IMR-90 (cell line): ENCODE data around the gene DAPK1. TPM values are rescaled to one million over a fixed set of nuclear protein-coding genes. Genes with fewer than 3 reads are reported as not detected.

Experiments used
- ATAC-seq: fragments of 200-7000 bp; cut with Tn5 transposase; 2 replicates; pipeline ENCODE4 v1.9.1; 2020; ENCODE audit warnings: low read depth, mild to moderate bottlenecking, moderate library complexity
- BruUV-seq: library from RNA; stranded (reverse); fragments of 400-500 nt; replicated peaks from 2 replicates; lab custom pipeline; 2021; lab: Mats Ljungman, UMichigan
- CTCF ChIA-PET: fragments of 300-600 bp; formaldehyde crosslinking; extraction: SDS; loops from one replicate; lab custom pipeline; 2021; ENCODE audit warnings: antibody characterized with exemption; lab: Yijun Ruan, JAX
- POLR2A ChIA-PET: fragments of 300-600 bp; sonication (Branson Sonifier 250); formaldehyde crosslinking; loops from one replicate; lab custom pipeline; 2022; ENCODE audit warnings: antibody characterized with exemption; ENCODE audit not compliant: unreplicated experiment; lab: Charles Lee
- DNase-seq: peaks from one replicate; pipeline ENCODE4 v3.0.0; 2013
- H2AFZ ChIP-seq: replicated peaks from 2 replicates; pipeline ENCODE3; 2013; ENCODE audit warnings: low read length, mild to moderate bottlenecking; ENCODE audit not compliant: poor library complexity
- H2AK5ac ChIP-seq: 2 replicates; pipeline ENCODE4 v1.6.1; 2013; ENCODE audit warnings: low read depth, low read length, inconsistent platforms
- H2AK9ac ChIP-seq: replicated peaks from 2 replicates; pipeline ENCODE3; 2013; ENCODE audit warnings: mild to moderate bottlenecking, low read depth, low read length, moderate library complexity; ENCODE audit not compliant: poor library complexity
- H2BK120ac ChIP-seq: 2 replicates; pipeline ENCODE4 v1.6.1; 2013; ENCODE audit warnings: low read depth, low read length, inconsistent platforms
- H2BK15ac ChIP-seq: 3 replicates; pipeline ENCODE4 v1.6.1; 2013; ENCODE audit warnings: low read depth, low read length, inconsistent platforms
- H2BK20ac ChIP-seq: 2 replicates; pipeline ENCODE4 v1.6.1; 2013; ENCODE audit warnings: low read depth, mild to moderate bottlenecking, inconsistent platforms, low read length, moderate library complexity
- H2BK5ac ChIP-seq: 2 replicates; pipeline ENCODE4 v1.6.1; 2013; ENCODE audit warnings: mild to moderate bottlenecking, low read depth, low read length, inconsistent platforms; ENCODE audit not compliant: poor library complexity, severe bottlenecking
- H3K14ac ChIP-seq: replicated peaks from 2 replicates; pipeline ENCODE4 v1.6.1; 2013; ENCODE audit warnings: low read depth, low read length, inconsistent platforms
- H3K18ac ChIP-seq: 2 replicates; pipeline ENCODE4 v1.6.1; 2013; ENCODE audit warnings: low read depth, low read length, control low read depth
- H3K23ac ChIP-seq: 2 replicates; pipeline ENCODE4 v1.6.1; 2013; ENCODE audit warnings: low read depth, low read length, inconsistent platforms
- H3K27ac ChIP-seq: 2 replicates; pipeline ENCODE4 v1.5.1; 2013; ENCODE audit warnings: mild to moderate bottlenecking, control low read depth, low read length; ENCODE audit not compliant: insufficient read depth
- H3K27me3 ChIP-seq: 2 replicates; pipeline ENCODE4 v1.6.1; 2013; ENCODE audit warnings: low read length; ENCODE audit not compliant: control insufficient read depth, insufficient read depth
- H3K36me3 ChIP-seq: 2 replicates; pipeline ENCODE4 v1.6.1; 2013; ENCODE audit warnings: low read length, mixed read lengths; ENCODE audit not compliant: control insufficient read depth, insufficient read depth
- H3K4ac ChIP-seq: 2 replicates; pipeline ENCODE4 v1.6.1; 2013; ENCODE audit warnings: low read depth, low read length, inconsistent platforms
- H3K4me1 ChIP-seq: 2 replicates; pipeline ENCODE4 v1.6.1; 2013; ENCODE audit warnings: low read length, mixed read lengths; ENCODE audit not compliant: control insufficient read depth, insufficient read depth
- H3K4me2 ChIP-seq: 2 replicates; pipeline ENCODE4 v1.6.1; 2013; ENCODE audit warnings: low read depth, mild to moderate bottlenecking, control low read depth, low read length, moderate library complexity
- H3K4me3 ChIP-seq: 2 replicates; pipeline ENCODE4 v1.5.1; 2013; ENCODE audit warnings: low read depth, mild to moderate bottlenecking, control low read depth, low read length, moderate library complexity; ENCODE audit not compliant: insufficient read depth
- H3K56ac ChIP-seq: 2 replicates; pipeline ENCODE4 v1.6.1; 2013; ENCODE audit warnings: low read length, inconsistent platforms; ENCODE audit not compliant: insufficient read depth; ENCODE audit errors: extremely low read depth
- H3K79me1 ChIP-seq, 2 experiments: 2 replicates each; pipeline ENCODE4 v1.6.1; 2013; ENCODE audit warnings: low read length in 2 of 2, inconsistent platforms in 1 of 2, low read depth in 1 of 2
- H3K9ac ChIP-seq: 2 replicates; pipeline ENCODE4 v1.6.1; 2013; ENCODE audit warnings: low read depth, low read length, control low read depth
- H3K9me1 ChIP-seq: 2 replicates; pipeline ENCODE4 v1.6.1; 2013; ENCODE audit warnings: low read length, inconsistent platforms; ENCODE audit not compliant: insufficient read depth
- H3K9me3 ChIP-seq: 2 replicates; pipeline ENCODE4 v1.6.1; 2013; ENCODE audit warnings: low read length; ENCODE audit not compliant: control insufficient read depth, insufficient read depth
- H4K20me1 ChIP-seq: 2 replicates; pipeline ENCODE4 v1.6.1; 2013; ENCODE audit warnings: low read length, inconsistent platforms; ENCODE audit not compliant: insufficient read depth
- H4K5ac ChIP-seq: 2 replicates; pipeline ENCODE4 v1.6.1; 2013; ENCODE audit warnings: mild to moderate bottlenecking, low read depth, low read length, control low read depth
- H4K8ac ChIP-seq, 2 experiments: 2 replicates each; pipeline ENCODE4 v1.6.1; 2013; ENCODE audit warnings: low read depth in 2 of 2, low read length in 2 of 2, control low read depth in 1 of 2, inconsistent platforms in 1 of 2
- H4K91ac ChIP-seq: 2 replicates; pipeline ENCODE4 v1.6.1; 2013; ENCODE audit warnings: low read depth, low read length, inconsistent platforms; ENCODE audit not compliant: insufficient read depth
- FOS ChIP-seq: fragments of 150-350 bp; IDR thresholded peaks from 2 replicates; pipeline ENCODE4 v1.6.1; 2016; ENCODE audit warnings: low read depth, low read length
- MAFK ChIP-seq: IDR thresholded peaks from 2 replicates; pipeline ENCODE4 v1.6.1; 2012; ENCODE audit warnings: low read depth, low read length, improper control_type of control experiment
- MXI1 ChIP-seq: IDR thresholded peaks from 2 replicates; pipeline ENCODE4 v1.6.1; 2012; ENCODE audit warnings: low read depth, mild to moderate bottlenecking, low read length, moderate library complexity, borderline replicate concordance
- RAD21 ChIP-seq: IDR thresholded peaks from 2 replicates; pipeline ENCODE4 v1.6.1; 2012; ENCODE audit warnings: low read length, improper control_type of control experiment
- RFX5 ChIP-seq: IDR thresholded peaks from 2 replicates; pipeline ENCODE4 v1.8.0; 2012; ENCODE audit warnings: low read depth, mild to moderate bottlenecking, low read length, moderate library complexity
- SMC3 ChIP-seq: fragments of 150-350 bp; IDR thresholded peaks from 2 replicates; pipeline ENCODE4 v1.6.1; 2016; ENCODE audit warnings: low read depth, mild to moderate bottlenecking, antibody characterized with exemption, low read length, moderate library complexity
- USF2 ChIP-seq: fragments of 150-350 bp; IDR thresholded peaks from 2 replicates; pipeline ENCODE4 v1.6.1; 2017; ENCODE audit warnings: mild to moderate bottlenecking, antibody characterized with exemption, low read length, low read depth
- WGBS, 2 experiments: methylation state at CpG; one replicate each; pipeline versions ENCODE4 v1.1.5 to v1.1.7; 2013; ENCODE audit warnings: missing lambda C conversion rate in 2 of 2; ENCODE audit not compliant: insufficient read length in 1 of 2; ENCODE audit errors: extremely low coverage in 2 of 2; 5-methylcytosine and 5-hydroxymethylcytosine counted together
- dilution Hi-C: fragments of 300-500 bp; cut with HindIII; formaldehyde crosslinking; loops from one replicate; pipeline ENCODE4 v1.14.3; 2018; ENCODE audit warnings: low sequenced_read_pairs; ENCODE audit not compliant: unreplicated experiment
- in situ Hi-C: fragments of 300-500 bp; cut with MboI; formaldehyde crosslinking; loops from 3 replicates; pipeline ENCODE4 v1.14.3; 2019; ENCODE audit warnings: low sequenced_read_pairs, inconsistent platforms, mixed read lengths
- intact Hi-C: fragments of 100-400 bp; cut with micrococcal nuclease; formaldehyde crosslinking; loops from 2 replicates; pipeline ENCODE4 v1.10.0; 2022
- polyA plus RNA-seq, 3 experiments: library from polyadenylated mRNA; depleted of rRNA; stranded (reverse); fragments of >200 nt; gene quantifications; 2 replicates each; pipeline ENCODE4 v1.2.3, GENCODE V29; 2012; ENCODE audit warnings: low replicate concordance in 1 of 3
- total RNA-seq: library from RNA; depleted of rRNA; stranded (reverse); fragments of >200 nt; gene quantifications from 2 replicates; pipeline ENCODE4 v1.2.3, GENCODE V29; 2012
- TF ChIP-seq, protein P1 (sequence below): conservative IDR thresholded peaks from 2 replicates; pipeline ENCODE4 v1.5.1; 2012; ENCODE audit warnings: mild to moderate bottlenecking, low read depth, low read length, improper control_type of control experiment

Gene DAPK1
- total and polyA plus RNA-seq, 2 of the 4 experiments (the other 2 are of a cell fraction), result under 0.01 to 0.03 TPM

DNA sequence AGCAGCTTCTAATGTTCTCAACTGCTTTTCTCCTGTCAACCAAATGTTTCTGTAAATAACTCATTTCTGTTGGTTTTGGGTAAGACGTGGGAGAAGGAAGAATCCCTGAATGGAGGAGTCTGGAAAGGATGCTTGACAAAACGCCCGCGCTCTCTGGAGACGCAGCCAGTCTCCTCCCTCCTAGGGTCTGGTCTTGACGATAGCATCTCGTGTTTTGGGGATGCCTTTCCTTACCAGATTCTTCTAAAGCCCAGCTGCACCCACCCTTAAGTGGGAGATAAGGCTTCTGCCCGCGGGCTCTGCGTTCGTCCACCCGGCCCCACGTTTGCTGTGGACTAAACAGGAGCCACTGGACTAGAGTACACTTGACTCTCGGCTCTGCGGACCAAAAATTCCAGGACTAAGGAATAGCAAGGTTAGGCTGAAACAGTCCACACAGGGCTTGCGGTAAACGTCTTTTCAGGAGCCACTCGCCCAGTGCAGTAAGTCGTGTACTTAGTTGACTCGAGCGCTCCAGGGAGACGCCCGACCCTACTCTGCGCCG, 227.8 kb downstream of the DAPK1 start:
- H3K4me1 ChIP-seq, result no peaks in the 10 kb centered on the region; the same call in 1 of the 2 replicates
- peak overlapping the region; percentile 23; the same call in 1 of the 3 replicates for H2BK15ac ChIP-seq
- H3K9me1 ChIP-seq, result peaks cover 11% of the 10 kb centered on the region; the same call in 1 of the 2 replicates
- peak overlapping the region; percentile 94 for H3K4ac ChIP-seq
- ChIA-PET CTCF (interaction anchor here (1.1 kb wide), 1 partner anchor 11 kb away, joined by 9 read pairs; no protein-coding TSS in a partner anchor), POLR2A (interaction anchor here (1.4 kb wide), 1 partner anchor 12 kb away, joined by 6 read pairs; no protein-coding TSS in a partner anchor)
- peak overlapping the region; percentile 44; the same call in 1 of the 2 replicates for H3K14ac ChIP-seq
- TF ChIP-seq RAD21, result no peak
- TF ChIP-seq MAFK, result no peak
- no peak for TF ChIP-seq SMC3
- no peak for TF ChIP-seq RFX5
- TF ChIP-seq, protein P1, sequence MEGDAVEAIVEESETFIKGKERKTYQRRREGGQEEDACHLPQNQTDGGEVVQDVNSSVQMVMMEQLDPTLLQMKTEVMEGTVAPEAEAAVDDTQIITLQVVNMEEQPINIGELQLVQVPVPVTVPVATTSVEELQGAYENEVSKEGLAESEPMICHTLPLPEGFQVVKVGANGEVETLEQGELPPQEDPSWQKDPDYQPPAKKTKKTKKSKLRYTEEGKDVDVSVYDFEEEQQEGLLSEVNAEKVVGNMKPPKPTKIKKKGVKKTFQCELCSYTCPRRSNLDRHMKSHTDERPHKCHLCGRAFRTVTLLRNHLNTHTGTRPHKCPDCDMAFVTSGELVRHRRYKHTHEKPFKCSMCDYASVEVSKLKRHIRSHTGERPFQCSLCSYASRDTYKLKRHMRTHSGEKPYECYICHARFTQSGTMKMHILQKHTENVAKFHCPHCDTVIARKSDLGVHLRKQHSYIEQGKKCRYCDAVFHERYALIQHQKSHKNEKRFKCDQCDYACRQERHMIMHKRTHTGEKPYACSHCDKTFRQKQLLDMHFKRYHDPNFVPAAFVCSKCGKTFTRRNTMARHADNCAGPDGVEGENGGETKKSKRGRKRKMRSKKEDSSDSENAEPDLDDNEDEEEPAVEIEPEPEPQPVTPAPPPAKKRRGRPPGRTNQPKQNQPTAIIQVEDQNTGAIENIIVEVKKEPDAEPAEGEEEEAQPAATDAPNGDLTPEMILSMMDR, result no peak
- no peak for TF ChIP-seq USF2
- TF ChIP-seq MXI1, result no peak
- TF ChIP-seq FOS, result no peak
- H3K36me3 ChIP-seq, result peaks cover 10% of the 10 kb centered on the region
- no peak overlapping the region for H3K27ac ChIP-seq
- peak overlapping the region; percentile 60 for H3K4me3 ChIP-seq
- H3K4me2 ChIP-seq, result peak overlapping the region; percentile 69
- no peak overlapping the region for H2AK5ac ChIP-seq
- peak overlapping the region; percentile 55; the same call in 1 of the 2 replicates for H2BK120ac ChIP-seq
- H4K8ac ChIP-seq, result peak overlapping the region; percentile 84 to 85; a peak in 2 of 4 replicates
- peak overlapping the region; percentile 99 for H2AFZ ChIP-seq
- H2BK5ac ChIP-seq, result no peak overlapping the region
- WGBS, 2 experiments, result 3% methylated on average over 16 of the region's 25 CpGs; no CpG with 5 or more reads in 1 of the 2 experiments
- H4K91ac ChIP-seq, result peak overlapping the region; percentile 54; the same call in 1 of the 2 replicates
- no peak overlapping the region for H2BK20ac ChIP-seq
- intact Hi-C loops (loop anchor here (2.0 kb wide), 1 partner anchor 41 kb away; no protein-coding TSS in a partner anchor), in situ Hi-C loops (no loop called here), dilution Hi-C loops (no loop called here)
- H3K23ac ChIP-seq, result peak overlapping the region; percentile 41; the same call in 1 of the 2 replicates
- no peaks in the 10 kb centered on the region for H3K27me3 ChIP-seq
- no peak overlapping the region for H3K56ac ChIP-seq
- H4K20me1 ChIP-seq, result no peaks in the 10 kb centered on the region
- BruUV-seq, result no TSS peak
- peak; percentile 54 for ATAC-seq
- H2AK9ac ChIP-seq, result peak overlapping the region; percentile 19
- H3K18ac ChIP-seq, result no peak overlapping the region
- no peak overlapping the region for H3K9ac ChIP-seq
- peaks cover 18% of the 10 kb centered on the region in 2 experiments for H3K79me1 ChIP-seq
- peak; percentile 23 for DNase-seq
- no peaks in the 10 kb centered on the region for H3K9me3 ChIP-seq
- peak overlapping the region; percentile 1; the same call in 1 of the 2 replicates for H4K5ac ChIP-seq
